Activated CD4-positive, CD25-positive, alpha-beta regulatory T cell treated with anti-CD3 and anti-CD28 coated beads, Interleukin-2, amount 50 U/mL, for 24 hours (primary cell): ENCODE measurements around the gene ARHGEF6.
A peak's percentile ranks its signal among the peaks of the same experiment; 100 is the strongest.

Experiments
- ATAC-seq, 2 donors: fragments of 150-1000 bp; cut with Tn5 transposase; one replicate each; pipeline ENCODE4 v1.10.0; 2021; ENCODE audit warnings: mild to moderate bottlenecking in 1 of 2, moderate library complexity in 1 of 2

The ARHGEF6 gene

GRCh38 chrX:136691028-136691809 lies 89.5 kb downstream of the ARHGEF6 start:
- ATAC-seq: peak in 1 of 2 donors; percentile 12

DNA sequence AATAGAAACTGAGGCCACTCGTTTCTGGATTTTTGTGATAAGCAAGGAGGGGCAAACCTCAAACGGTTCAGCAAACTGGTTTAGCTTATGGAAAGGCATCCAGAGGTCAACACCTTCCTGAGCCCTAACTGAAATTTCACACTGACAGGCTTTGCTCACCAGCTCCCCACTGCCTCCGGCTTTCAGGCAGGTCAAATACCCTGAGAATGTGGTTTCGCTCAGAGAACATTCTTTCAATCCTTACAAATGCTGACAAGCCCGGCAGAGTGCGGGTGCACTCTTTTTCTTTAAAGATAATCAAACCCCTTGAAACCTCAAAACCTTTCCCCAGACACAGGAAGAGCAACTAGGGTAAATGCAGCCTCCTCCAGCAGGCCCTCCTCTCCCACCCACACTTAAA lies 91.3 kb downstream of the ARHGEF6 start:
- ATAC-seq: no peak

GRCh38 chrX:136687457-136687856 lies 93.3 kb downstream of the ARHGEF6 start:
- ATAC-seq: peak; percentile 94 to 96

DNA sequence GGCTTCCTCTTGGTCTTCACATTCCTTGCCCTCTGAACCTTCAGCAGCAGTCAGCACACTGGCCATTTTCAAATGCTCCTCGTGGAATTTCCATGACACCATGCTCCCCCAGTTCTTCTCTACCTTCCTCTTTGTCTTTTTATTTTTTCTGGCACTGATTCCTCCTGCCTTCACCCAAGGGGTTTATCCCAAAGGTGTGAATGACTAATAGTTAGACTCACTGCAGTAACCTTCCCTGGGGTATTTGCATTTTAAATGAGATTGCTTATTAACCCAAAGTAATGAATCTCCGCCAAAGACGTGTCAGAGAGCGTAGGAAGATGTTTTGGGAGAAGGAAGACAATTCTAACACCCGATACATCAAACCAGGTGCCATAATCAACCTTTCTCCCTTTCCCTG lies 96.6 kb downstream of the ARHGEF6 start:
- ATAC-seq: no peak

- ATAC-seq: no peak
These were observed 101.2 kb downstream of the ARHGEF6 start for GRCh38 chrX:136679531-136679930.

DNA sequence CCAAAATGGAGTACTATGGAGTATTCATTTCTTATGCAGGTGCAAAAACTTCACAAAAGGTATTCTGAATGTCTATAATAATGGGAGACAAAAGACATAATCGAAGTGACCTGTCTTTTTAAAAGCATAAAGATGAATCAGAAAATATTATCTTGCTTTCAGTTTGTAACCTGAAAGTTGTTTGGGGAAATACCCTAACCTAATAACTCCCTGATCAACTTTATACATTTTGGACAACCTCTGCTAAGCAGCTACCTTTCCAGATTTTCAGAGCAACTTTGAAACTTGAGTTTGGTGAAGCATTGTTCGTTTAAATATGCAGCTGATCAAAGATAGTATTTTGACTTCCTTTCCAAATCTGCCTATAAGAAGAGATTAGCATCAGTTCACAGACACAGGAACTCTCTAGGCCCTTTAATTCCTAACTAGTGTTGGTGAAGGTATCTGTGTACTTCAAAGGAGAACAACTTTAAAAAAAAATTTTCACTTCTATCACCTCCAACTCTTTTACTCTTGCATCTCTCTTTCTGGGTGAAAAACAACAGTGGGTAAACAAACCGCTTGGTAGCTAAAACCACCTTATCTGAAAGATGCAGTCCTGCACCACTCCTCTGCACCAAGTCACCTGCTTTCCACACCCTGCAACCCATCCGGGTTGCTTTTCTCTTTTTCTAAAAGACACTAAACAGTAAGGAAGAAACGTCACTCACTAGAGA lies 106.3 kb downstream of the ARHGEF6 start:
- peak; percentile 47 to 57 for ATAC-seq

GRCh38 chrX:136671006-136671610 lies 109.6 kb downstream of the ARHGEF6 start:
- peak; percentile 30 to 55 for ATAC-seq

DNA sequence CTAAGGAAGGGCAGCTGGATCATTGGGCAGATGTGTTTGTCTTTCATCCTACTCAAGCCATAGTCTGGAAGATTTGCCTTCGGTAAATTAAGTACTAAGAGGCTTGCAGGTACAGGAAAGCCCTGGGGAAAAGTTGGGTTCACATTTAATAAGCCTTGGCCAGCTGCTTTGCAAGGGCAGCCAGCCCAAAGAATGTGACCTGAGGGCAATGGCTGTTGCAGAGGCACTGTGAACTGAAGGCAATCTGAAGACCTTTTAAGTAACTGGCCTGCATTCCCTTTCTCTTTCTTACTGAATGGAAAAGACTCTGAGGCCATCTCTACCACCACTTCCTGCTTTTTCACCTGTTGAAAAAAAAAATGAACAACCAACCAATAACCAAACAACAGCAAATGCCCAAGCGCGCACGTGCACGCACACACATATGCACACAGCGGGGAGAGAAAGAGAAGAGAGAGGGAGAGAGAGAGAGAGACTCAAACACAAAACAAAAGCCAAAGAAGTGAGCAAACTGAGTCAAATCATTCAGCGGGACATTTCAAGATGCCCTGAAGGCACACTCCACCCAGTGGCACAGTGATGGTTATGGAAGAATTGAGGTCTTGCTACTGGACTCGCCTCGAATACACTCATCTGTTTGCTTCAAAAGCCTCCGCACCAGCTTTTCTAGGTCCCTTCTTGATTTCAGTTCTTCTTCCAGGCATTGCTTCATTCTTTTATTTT lies 113.1 kb downstream of the ARHGEF6 start:
- no peak for ATAC-seq

DNA sequence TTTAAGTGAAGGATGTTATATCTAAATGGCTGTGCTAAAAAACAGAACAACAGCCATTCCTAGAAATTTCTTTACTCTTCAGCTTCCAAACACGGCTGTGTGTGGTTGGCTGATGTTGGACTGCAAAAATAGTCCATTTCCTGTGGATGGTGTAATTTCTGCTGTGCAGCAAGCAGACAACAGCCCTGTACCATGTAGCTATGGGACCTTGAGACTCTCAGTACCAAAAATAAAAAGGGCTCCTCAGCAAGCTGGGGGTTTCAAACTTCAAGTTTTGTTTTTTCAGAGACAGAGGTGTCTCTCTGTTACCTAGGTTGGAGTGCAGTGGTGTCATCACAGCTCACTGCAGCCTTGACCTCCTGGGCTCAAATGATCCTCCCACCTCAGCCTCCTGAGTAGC lies 114.6 kb downstream of the ARHGEF6 start:
- no peak for ATAC-seq

GRCh38 chrX:136665258-136665900 lies 115.4 kb downstream of the ARHGEF6 start:
- no peak for ATAC-seq

- ATAC-seq: peak in 1 of 2 donors; percentile 38
These were observed 117.8 kb downstream of the ARHGEF6 start for GRCh38 chrX:136662976-136663375.

GRCh38 chrX:136662104-136662503 lies 118.6 kb downstream of the ARHGEF6 start:
- ATAC-seq: no peak

DNA sequence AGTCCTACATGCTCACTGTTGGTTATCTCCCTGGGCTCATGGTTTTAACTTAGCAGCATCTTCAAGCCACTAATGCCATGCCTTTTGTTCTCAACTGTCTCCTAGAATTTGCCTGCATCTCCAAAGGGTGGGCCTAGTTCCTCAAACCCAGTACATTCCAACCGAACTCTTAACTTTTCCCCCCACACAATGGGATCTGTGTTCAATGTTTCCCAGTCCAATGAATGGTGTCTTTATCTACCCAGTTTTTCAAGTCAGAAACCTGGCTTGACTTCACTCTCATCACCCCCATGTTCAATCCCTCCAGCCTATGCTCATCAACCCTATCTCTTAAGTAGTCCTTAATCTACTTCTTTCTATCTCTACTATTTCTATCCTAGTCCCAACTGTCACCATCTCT lies 119.8 kb downstream of the ARHGEF6 start:
- no peak for ATAC-seq

- ATAC-seq: no peak
These were observed 121.6 kb downstream of the ARHGEF6 start for GRCh38 chrX:136659174-136659573.

DNA sequence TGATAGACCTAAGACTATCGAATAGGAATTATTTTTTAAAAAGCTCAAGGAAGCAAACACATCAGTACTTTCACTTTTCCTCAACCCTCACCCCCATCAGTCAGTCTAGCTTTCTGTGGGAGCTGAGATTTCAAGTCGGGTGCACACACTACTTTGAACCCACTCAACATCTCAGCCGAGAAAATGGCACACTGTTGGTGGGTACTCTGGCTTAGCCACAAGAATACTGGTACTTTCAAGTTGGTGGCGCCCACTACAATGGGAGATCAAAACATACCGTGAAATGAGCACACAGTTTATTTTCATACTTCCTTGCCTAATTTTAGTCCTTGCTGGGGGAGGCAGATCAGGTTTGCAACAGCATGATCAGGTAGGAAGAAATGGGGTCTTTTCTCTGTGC lies 122.6 kb downstream of the ARHGEF6 start:
- no peak for ATAC-seq

DNA sequence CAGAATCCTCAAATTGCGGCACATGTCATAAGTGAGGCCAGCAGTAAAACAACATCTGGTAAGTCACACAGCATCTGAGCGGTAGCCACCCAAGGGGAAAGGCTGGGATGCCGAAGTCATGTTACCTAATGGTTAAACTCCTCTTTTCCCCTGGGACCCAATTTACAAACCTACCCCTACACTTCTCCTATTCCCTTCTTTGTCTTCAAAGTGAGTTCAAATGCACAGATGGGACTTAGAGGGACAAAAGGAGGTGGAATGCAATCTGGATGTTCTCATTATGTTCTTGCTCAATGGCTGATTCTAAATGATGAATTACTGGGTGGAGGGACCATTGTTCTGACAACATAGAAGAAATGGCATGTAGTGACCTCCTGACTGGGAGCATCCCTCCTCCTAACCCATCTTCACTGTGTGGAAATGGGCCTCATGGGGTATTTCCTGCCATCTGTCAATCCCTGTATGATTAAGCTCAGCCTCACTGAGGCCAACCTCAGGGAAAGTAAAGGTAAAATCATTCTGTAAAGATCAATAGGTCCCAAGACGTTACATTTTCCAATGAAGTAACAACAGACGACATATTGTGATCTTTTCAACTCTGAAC lies 124.3 kb downstream of the ARHGEF6 start:
- no peak for ATAC-seq

- ATAC-seq: peak; percentile 42 to 46
These were observed 127.7 kb downstream of the ARHGEF6 start for GRCh38 chrX:136652822-136653723.

DNA sequence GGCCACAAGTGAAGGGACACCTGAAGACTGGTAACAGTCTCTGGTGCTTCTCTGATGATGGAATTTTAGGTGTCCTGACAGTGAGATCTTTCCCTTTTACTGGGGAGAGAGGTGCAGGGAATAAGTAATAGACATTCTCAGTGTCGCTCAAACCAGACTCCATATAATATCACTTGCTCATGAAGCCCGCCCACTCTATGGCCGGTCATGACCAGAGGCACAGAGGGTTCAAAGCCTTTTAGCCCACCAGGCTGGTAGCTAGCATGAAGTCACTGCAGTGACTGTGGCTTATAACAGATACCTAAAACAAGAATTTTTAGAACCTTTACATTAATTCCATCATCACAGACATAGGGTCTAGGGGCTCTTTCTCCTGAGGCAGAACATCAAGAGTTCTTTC lies 129.9 kb downstream of the ARHGEF6 start:
- no peak for ATAC-seq

- peak; percentile 18 to 41 for ATAC-seq
These were observed 132.9 kb downstream of the ARHGEF6 start, which contains the start of gene CD40LG for GRCh38 chrX:136647677-136648360. CD40LG (plus strand) TSS chrX:136648158; CDS start chrX:136648249, 91 bp downstream.

DNA sequence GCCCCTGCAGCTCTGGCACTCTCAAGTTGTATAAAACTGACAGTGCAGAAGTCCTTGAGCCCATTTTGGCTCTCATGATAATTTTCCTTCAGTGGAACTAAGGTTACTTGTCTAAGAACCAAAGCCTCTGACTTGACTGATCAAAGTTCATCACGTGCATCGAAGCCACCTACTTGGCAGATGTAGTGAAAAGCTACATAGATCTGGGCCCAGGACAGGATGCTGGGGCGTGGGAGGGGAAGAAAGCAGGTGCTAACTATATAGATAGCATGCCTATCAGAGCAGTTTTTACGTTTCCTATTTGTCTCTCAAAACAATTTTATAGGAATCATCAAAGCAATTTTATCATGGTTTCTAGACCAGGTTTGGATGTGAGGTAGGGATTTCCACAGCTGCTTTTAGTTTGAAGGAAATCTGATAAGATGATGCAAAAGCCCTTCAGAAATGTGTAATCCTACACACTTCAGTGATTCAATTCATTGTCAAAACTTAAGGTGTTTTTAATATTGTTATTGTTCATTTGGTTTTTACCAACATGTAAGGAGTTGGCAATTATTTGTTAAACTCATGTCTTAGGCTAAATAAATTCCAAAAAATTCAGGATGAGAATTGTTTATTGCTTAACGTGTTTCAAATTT lies 134.0 kb downstream of the ARHGEF6 start:
- ATAC-seq: peak; percentile 58 to 66
